Measurements from ENCODE around the gene TAGLN2.
"Not testable (repeated sequence)": the region's sequence is repeated elsewhere in the genome, so short reads cannot be mapped to it uniquely, and the experiment has no call there.

The TAGLN2 gene

GRCh38 chr1:159920202-159920601 lies 5.1 kb downstream of the TAGLN2 start:
- no peak for DNase-seq

- DNase-seq: no peak
These were observed 6.0 kb downstream of the TAGLN2 start for GRCh38 chr1:159919236-159919865.

- DNase-seq: no peak
These were observed 6.7 kb downstream of the TAGLN2 start for GRCh38 chr1:159918352-159919200.

- DNase-seq: peak; percentile 78
These were observed 7.6 kb downstream of the TAGLN2 start for GRCh38 chr1:159917533-159918351.

GRCh38 chr1:159916242-159917051 lies 8.9 kb downstream of the TAGLN2 start:
- DNase-seq: no peak

GRCh38 chr1:159915571-159916241 lies 9.6 kb downstream of the TAGLN2 start:
- no peak for DNase-seq

- DNase-seq: no peak
These were observed 10.9 kb downstream of the TAGLN2 start for GRCh38 chr1:159914252-159915018.

GRCh38 chr1:159913451-159914192 lies 11.7 kb downstream of the TAGLN2 start:
- no peak for DNase-seq

- DNase-seq: no peak
These were observed 13.8 kb downstream of the TAGLN2 start for GRCh38 chr1:159911326-159912070.

- DNase-seq: no peak
These were observed 17.0 kb downstream of the TAGLN2 start for GRCh38 chr1:159908031-159908940.

GRCh38 chr1:159906960-159907359 lies 18.3 kb downstream of the TAGLN2 start:
- no peak for DNase-seq

- DNase-seq: not testable (repeated sequence)
These were observed 21.3 kb downstream of the TAGLN2 start for GRCh38 chr1:159904036-159904435.

- DNase-seq: no peak
These were observed 22.8 kb downstream of the TAGLN2 start for GRCh38 chr1:159902541-159902940.

GRCh38 chr1:159900755-159901360 lies 24.4 kb downstream of the TAGLN2 start:
- no peak for DNase-seq

- DNase-seq: peak; percentile 87
These were observed 25.1 kb downstream of the TAGLN2 start, which contains the start of gene CFAP45 for GRCh38 chr1:159900086-159900680. Gene CFAP45 (minus strand): TSS chr1:159900165. CDS start chr1:159900098, 67 bp downstream.

- DNase-seq: not testable (repeated sequence)
These were observed 25.7 kb downstream of the TAGLN2 start for GRCh38 chr1:159899634-159900033.

GRCh38 chr1:159898527-159898926 lies 26.8 kb downstream of the TAGLN2 start:
- DNase-seq: no peak
